Epithelial cell of esophagus (primary cell): ENCODE results near the gene UBE2H.
A peak's percentile ranks its signal among the peaks of the same experiment; 100 is the strongest.

Source experiments
- DNase-seq: peaks from one replicate; pipeline ENCODE4 v3.0.0; 2010; ENCODE audit warnings: low read depth
- H3K4me3 ChIP-seq: 2 replicates; pipeline ENCODE4 v1.5.1; 2011; ENCODE audit warnings: mild to moderate bottlenecking, low read length, control low read depth
- TF ChIP-seq, protein P1 (sequence below): IDR thresholded peaks from 2 replicates; pipeline ENCODE4 v1.5.1; 2011; ENCODE audit warnings: low read depth, mild to moderate bottlenecking, low read length, control low read depth, inconsistent platforms; ENCODE audit not compliant: insufficient read depth; ENCODE audit errors: missing control alignments

UBE2H gene

DNA sequence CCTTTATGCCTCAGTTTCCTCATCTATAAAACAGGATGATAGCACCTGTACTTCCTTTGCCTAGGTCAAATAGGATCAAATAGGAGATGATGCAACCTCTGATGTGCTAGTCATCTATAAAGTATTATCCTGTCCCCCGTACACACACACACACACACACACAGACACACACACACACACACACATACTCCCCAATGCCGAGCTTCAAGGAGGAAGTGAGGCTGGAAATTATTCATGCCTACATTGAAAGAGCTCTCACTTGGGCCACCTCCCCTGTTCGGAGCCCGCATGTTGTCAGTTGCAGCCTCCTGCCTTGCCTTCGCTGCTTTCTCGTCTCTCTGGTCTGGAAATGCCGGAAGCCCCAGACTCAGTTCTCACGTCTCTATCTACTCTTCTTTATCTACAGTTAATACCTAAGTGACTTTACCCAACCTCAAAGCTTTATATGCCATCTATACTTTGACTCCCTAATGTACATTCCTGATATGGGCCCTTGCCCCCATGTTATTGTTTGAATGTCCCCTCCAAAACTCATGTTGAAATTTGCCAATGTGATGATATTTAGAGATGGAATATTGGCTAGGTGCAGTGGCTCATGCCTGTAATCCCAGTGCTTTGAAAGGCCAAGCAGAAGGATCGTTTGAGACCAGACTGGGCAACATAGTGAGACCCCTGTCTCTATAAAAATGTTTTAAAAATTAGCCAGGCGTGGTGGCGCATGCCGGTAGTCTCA, 6.9 kb upstream of the UBE2H start:
- peak; percentile 71 for DNase-seq
- TF ChIP-seq, protein P1, sequence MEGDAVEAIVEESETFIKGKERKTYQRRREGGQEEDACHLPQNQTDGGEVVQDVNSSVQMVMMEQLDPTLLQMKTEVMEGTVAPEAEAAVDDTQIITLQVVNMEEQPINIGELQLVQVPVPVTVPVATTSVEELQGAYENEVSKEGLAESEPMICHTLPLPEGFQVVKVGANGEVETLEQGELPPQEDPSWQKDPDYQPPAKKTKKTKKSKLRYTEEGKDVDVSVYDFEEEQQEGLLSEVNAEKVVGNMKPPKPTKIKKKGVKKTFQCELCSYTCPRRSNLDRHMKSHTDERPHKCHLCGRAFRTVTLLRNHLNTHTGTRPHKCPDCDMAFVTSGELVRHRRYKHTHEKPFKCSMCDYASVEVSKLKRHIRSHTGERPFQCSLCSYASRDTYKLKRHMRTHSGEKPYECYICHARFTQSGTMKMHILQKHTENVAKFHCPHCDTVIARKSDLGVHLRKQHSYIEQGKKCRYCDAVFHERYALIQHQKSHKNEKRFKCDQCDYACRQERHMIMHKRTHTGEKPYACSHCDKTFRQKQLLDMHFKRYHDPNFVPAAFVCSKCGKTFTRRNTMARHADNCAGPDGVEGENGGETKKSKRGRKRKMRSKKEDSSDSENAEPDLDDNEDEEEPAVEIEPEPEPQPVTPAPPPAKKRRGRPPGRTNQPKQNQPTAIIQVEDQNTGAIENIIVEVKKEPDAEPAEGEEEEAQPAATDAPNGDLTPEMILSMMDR: no peak
- H3K4me3 ChIP-seq: no peak overlapping the region

DNA sequence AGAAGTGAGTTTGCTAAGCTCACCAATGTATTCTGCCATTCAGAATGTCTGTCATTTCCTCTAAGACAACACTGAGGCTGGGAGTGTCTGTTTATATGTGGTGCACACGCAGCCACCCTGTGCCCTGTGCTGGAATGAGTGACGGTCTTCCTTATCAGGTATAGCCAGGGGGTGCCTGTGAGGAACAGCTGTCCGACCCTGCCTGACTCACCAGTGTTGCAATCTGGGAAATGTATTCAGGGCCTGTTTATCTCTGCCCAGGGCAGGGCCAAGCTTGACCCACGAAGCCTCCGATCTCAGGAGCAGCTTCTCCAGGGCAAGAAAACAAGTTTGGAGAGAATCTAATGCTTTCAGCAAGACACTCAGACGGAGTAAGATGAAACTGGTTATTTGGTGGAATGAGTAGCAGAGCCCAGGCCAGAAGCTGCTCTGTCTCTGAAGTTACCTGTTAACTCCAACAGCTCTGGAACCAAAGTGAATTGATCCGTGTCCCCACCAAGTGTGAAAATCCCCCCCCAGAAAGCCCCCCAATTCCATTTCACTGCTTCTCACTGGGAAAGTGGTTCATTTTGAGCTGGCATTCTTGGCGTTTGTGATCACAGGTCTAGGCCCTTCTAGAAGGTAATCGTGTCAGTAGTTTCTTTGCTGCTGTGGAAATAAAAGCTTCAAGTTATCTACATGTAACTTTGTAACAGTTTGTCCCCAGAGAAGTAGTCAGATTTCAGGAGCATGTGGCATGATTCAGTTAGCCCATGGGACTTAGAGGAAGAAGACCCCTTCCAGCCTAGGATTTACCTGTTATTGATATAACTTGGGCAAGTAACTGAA, 6.1 kb upstream of the UBE2H start:
- TF ChIP-seq, protein P1: no peak
- H3K4me3 ChIP-seq: no peak overlapping the region
- DNase-seq: peak; percentile 99

DNA sequence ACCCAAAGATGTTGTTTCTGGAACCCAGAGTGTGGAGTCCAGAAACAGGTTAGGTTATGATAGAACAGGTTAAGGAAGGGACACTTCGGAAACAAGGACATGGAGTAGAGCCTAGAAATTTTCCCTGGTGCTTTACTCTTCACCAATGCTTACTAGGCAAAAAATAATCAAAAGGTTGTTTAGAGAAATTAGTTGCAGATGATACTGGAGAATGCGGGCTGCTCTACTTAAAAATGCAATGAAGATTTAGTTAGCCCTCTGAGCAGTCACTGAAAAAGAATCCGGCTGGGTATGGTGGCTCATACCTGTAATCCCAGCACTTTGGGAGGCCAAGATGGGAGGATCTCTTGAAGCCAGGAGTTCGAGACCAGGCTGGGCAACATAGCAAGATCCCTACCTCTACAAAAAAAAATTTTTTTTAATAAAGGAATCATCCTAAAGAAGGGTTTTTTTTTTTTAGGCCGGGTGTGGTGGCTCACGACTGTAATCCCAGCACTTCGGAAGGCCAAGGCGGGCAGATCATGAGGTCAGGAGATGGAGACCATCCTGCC, 3.3 kb upstream of the UBE2H start:
- no peak overlapping the region for H3K4me3 ChIP-seq
- TF ChIP-seq, protein P1: no peak
- no peak for DNase-seq

DNA sequence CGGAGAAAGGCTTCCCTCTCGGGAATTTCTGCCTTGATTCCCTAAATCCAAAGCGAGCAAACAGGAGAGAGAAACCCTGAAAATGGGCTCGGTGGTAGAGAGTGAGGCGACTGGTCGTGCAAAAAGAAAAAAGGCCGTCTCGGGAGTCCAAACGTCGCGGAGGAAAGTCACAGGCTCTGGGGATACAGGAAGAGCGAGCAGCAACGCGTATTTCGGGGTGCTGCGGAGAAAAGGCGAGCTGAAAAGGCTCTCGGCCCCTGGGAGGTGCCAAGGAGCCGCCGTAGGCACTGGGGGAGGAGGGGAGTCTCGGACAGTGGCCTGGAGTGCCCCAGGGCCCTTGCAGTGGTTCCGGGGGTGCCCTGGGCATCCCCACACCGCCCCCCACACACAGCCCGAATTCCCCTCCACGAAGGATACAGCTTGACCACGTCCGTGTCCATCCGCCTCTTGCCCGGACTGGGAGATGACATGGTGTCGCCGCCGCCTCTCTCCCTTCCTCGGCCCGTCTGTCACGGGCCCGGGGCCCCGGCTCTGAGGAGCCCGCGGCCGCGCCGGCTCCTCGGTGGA, 591 bp downstream of the UBE2H start:
- peak; percentile 51 for DNase-seq
- peak overlapping the region; percentile 84 for H3K4me3 ChIP-seq
- TF ChIP-seq, protein P1: no peak

DNA sequence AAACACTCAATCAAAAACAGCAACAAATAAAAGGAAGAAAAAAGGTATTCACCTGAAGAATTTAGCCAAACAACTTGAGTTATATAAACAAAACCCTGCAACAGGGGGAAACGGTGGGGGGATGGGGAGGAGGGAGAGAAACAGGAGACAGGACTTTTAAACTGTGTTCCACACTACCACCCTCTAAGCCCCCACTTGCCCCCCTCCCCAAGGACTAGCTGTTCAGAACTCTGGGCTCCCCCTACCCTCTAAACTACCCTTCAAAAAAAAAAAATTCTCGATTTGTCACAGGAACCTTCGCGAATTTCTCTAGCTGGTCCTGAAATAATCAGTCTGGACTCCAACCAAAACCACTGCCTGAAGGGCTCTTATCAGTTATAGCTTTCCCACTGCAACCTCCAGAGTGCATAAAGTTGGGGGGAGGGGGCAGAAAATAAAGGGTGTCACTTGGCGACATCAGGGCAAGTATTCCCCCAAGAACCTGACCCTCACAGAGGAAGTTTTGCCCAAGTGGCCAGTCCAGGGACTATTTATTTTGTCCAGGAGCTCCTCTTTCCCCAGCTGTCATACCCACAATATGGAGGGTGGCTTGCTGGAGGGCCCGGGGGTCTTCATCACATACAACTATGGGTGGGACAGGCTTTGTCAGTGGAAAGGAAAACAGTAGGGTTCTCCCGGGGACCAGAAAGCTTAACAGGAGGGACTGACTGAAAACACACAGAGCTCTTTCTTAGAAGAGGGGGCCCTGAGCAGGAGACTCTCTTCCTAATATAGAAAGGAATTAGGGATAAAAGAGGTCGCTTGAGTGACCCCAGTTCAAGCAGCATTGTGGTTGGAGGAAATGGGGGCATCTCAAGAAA, 1.3 kb downstream of the UBE2H start:
- DNase-seq: no peak
- peak overlapping the region; percentile 84 for H3K4me3 ChIP-seq
- TF ChIP-seq, protein P1: no peak

DNA sequence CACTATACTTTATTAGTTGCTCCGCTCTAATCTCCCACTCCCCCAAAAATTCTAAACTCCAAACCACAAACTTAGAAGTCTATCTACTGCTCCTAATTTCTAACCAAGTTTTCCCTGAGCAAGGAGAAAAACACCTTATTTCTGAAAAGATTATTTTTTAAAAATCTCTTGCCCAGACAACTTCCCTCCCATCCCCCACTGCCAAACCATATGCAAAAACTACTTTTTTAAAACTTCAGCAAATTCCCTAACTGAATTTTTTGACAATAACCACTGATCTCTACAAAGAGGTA, 1.9 kb downstream of the UBE2H start:
- TF ChIP-seq, protein P1: no peak
- H3K4me3 ChIP-seq: peak overlapping the region; percentile 84
- no peak for DNase-seq
